H1 (cell line): ENCODE results near the gene DGCR8. TPM values are rescaled to one million over a fixed set of nuclear protein-coding genes. Genes with fewer than 3 reads are reported as not detected.

Experiments used
- CTCF ChIA-PET: fragments of 300-600 bp; sonication (Branson Sonifier 250); formaldehyde crosslinking; loops from one replicate; lab custom pipeline; 2021; ENCODE audit not compliant: partially characterized antibody; lab: Charles Lee
- POLR2A ChIA-PET: fragments of 300-600 bp; sonication (Branson Sonifier 250); formaldehyde crosslinking; loops from one replicate; lab custom pipeline; 2021; ENCODE audit warnings: inconsistent platforms; ENCODE audit not compliant: partially characterized antibody; lab: Charles Lee
- DNase-seq, 2 experiments: peaks; one replicate each; pipeline versions ENCODE4 v3.0.0 to v3.0.0-alpha.2; 2010 to 2022; ENCODE audit warnings: low spot score in 2 of 2, low read depth in 1 of 2, mixed read lengths in 1 of 2
- FAIRE-seq: peaks from 2 replicates; lab custom pipeline; 2011; peaks lifted over from hg19 to GRCh38; lab: Jason Lieb, UNC
- H2AFZ ChIP-seq: 2 replicates; pipeline ENCODE4 v1.8.1; 2012; ENCODE audit warnings: low read length, inconsistent platforms
- H2AK5ac ChIP-seq: 2 replicates; pipeline ENCODE4 v1.6.1; 2013; ENCODE audit warnings: low read depth, low read length
- H2BK120ac ChIP-seq: replicated peaks from 2 replicates; pipeline ENCODE3; 2013; ENCODE audit warnings: low read depth, low read length, inconsistent platforms
- H2BK12ac ChIP-seq: 2 replicates; pipeline ENCODE4 v1.6.1; 2013; ENCODE audit warnings: low read depth, low read length
- H2BK15ac ChIP-seq: 2 replicates; pipeline ENCODE4 v1.6.1; 2013; ENCODE audit warnings: low read length
- H2BK20ac ChIP-seq: 2 replicates; pipeline ENCODE4 v1.6.1; 2013; ENCODE audit warnings: low read length
- H2BK5ac ChIP-seq: 2 replicates; pipeline ENCODE4 v1.6.1; 2013; ENCODE audit warnings: low read depth, low read length
- H3K14ac ChIP-seq: 2 replicates; pipeline ENCODE4 v1.6.1; 2013; ENCODE audit warnings: inconsistent platforms; ENCODE audit not compliant: insufficient read length
- H3K18ac ChIP-seq: 2 replicates; pipeline ENCODE4 v1.6.1; 2013; ENCODE audit warnings: low read length; ENCODE audit errors: extremely low read depth
- H3K23ac ChIP-seq: 2 replicates; pipeline ENCODE4 v1.6.1; 2013; ENCODE audit warnings: inconsistent platforms; ENCODE audit not compliant: insufficient read length
- H3K23me2 ChIP-seq: 2 replicates; pipeline ENCODE4 v1.6.1; 2013; ENCODE audit warnings: low read depth, low read length
- H3K27ac ChIP-seq: 2 replicates; pipeline ENCODE4 v1.6.1; 2011; ENCODE audit warnings: low read depth, low read length, inconsistent platforms
- H3K27me3 ChIP-seq, 4 experiments: replicated peaks in 1 of 4; 1 replicate in 1 of 4; 2 replicates in 3 of 4; pipeline versions ENCODE4 v1.6.1 to v1.8.1; 2011 to 2013; ENCODE audit warnings: low read length in 3 of 4, mild to moderate bottlenecking in 3 of 4, inconsistent platforms in 2 of 4, mixed read lengths in 2 of 4, moderate library complexity in 1 of 4; ENCODE audit not compliant: control insufficient read depth in 3 of 4, insufficient read depth in 3 of 4; ENCODE audit errors: extremely low read depth in 1 of 4
- H3K36me3 ChIP-seq, 4 experiments: 2 replicates each; pipeline versions ENCODE4 v1.6.1 to v1.8.1; 2011 to 2013; ENCODE audit warnings: mild to moderate bottlenecking in 4 of 4, low read length in 3 of 4, moderate library complexity in 2 of 4, control low read depth in 1 of 4, inconsistent platforms in 1 of 4; ENCODE audit not compliant: insufficient read depth in 4 of 4, control insufficient read depth in 2 of 4
- H3K4ac ChIP-seq: replicated peaks from 2 replicates; pipeline ENCODE3; 2013; ENCODE audit warnings: low read length, low read depth, mixed read lengths, inconsistent platforms; ENCODE audit not compliant: insufficient read length
- H3K4me1 ChIP-seq, 4 experiments: replicated peaks in 1 of 4; 1 replicate in 1 of 4; 2 replicates in 3 of 4; pipeline versions ENCODE4 v1.6.1 to v1.8.1; 2011 to 2013; ENCODE audit warnings: low read length in 3 of 4, inconsistent platforms in 2 of 4, mixed read lengths in 1 of 4; ENCODE audit not compliant: insufficient read depth in 4 of 4, control insufficient read depth in 3 of 4
- H3K4me2 ChIP-seq, 2 experiments: 2 replicates each; pipeline versions ENCODE4 v1.6.1 to v1.8.1; 2011 to 2013; ENCODE audit warnings: low read depth in 2 of 2, low read length in 2 of 2, control low read depth in 1 of 2, inconsistent platforms in 1 of 2, mild to moderate bottlenecking in 1 of 2; ENCODE audit not compliant: insufficient read depth in 1 of 2
- H3K4me3 ChIP-seq, 4 experiments: fragments of 200-600, 300-600 bp in 1 of 4; sonication (generic), shearing (Covaris generic), sonication (Bioruptor Twin) in 1 of 4; 2 replicates each; pipeline versions ENCODE4 v1.5.1 to v1.8.1; 2011 to 2016; ENCODE audit warnings: low read length in 4 of 4, low read depth in 3 of 4, control low read depth in 2 of 4, inconsistent platforms in 2 of 4, mild to moderate bottlenecking in 2 of 4, mixed read lengths in 1 of 4, moderate library complexity in 1 of 4; ENCODE audit not compliant: insufficient read depth in 2 of 4; ENCODE audit errors: extremely low read depth in 1 of 4
- H3K56ac ChIP-seq: replicated peaks from 2 replicates; pipeline ENCODE3; 2013; ENCODE audit warnings: low read depth, mild to moderate bottlenecking, mixed read lengths, low read length, inconsistent platforms; ENCODE audit not compliant: insufficient read length
- H3K79me1 ChIP-seq: 2 replicates; pipeline ENCODE4 v1.6.1; 2013; ENCODE audit warnings: low read depth, low read length, control low read depth
- H3K79me2 ChIP-seq, 2 experiments: 2 replicates each; pipeline versions ENCODE4 v1.6.1 to v1.8.1; 2012 to 2013; ENCODE audit warnings: low read length in 2 of 2, mild to moderate bottlenecking in 2 of 2, inconsistent platforms in 1 of 2; ENCODE audit not compliant: insufficient read depth in 2 of 2, control insufficient read depth in 1 of 2
- H3K9ac ChIP-seq, 4 experiments: replicated peaks in 1 of 4; 1 replicate in 1 of 4; 2 replicates in 3 of 4; pipeline versions ENCODE4 v1.6.1 to v1.8.1; 2011 to 2013; ENCODE audit warnings: low read depth in 3 of 4, low read length in 3 of 4, control low read depth in 2 of 4, mild to moderate bottlenecking in 2 of 4, moderate library complexity in 2 of 4, inconsistent platforms in 1 of 4; ENCODE audit errors: extremely low read depth in 1 of 4
- H3K9me3 ChIP-seq, 2 experiments: 2 replicates each; pipeline versions ENCODE4 v1.6.1 to v1.8.1; 2012 to 2013; ENCODE audit warnings: mild to moderate bottlenecking in 2 of 2, moderate library complexity in 2 of 2, control low read depth in 1 of 2, inconsistent platforms in 1 of 2, low read depth in 1 of 2, low read length in 1 of 2, mixed read lengths in 1 of 2; ENCODE audit not compliant: insufficient read depth in 2 of 2
- H4K20me1 ChIP-seq, 2 experiments: replicated peaks in 1 of 2; 2 replicates each; pipeline versions ENCODE3 to v1.8.1; 2011 to 2013; ENCODE audit warnings: inconsistent platforms in 2 of 2, low read length in 2 of 2, mild to moderate bottlenecking in 1 of 2; ENCODE audit not compliant: insufficient read depth in 2 of 2, control insufficient read depth in 1 of 2
- H4K5ac ChIP-seq: 2 replicates; pipeline ENCODE4 v1.6.1; 2013; ENCODE audit warnings: low read length, low read depth, mixed read lengths, inconsistent platforms; ENCODE audit not compliant: insufficient read length
- H4K8ac ChIP-seq: 2 replicates; pipeline ENCODE4 v1.8.0; 2013; ENCODE audit warnings: mild to moderate bottlenecking, moderate library complexity, low read length, inconsistent platforms; ENCODE audit not compliant: insufficient read depth; ENCODE audit errors: extremely low read depth
- H4K91ac ChIP-seq: replicated peaks from 2 replicates; pipeline ENCODE3; 2013; ENCODE audit warnings: low read length, mixed read lengths, inconsistent platforms; ENCODE audit not compliant: insufficient read length
- ASH2L ChIP-seq: fragments of 200-600, 300-600 bp; sonication (generic); IDR thresholded peaks from one replicate; pipeline ENCODE4 v1.7.1; 2017; ENCODE audit warnings: low read length
- BCL11A ChIP-seq, 2 experiments: IDR thresholded peaks; one replicate each; pipeline ENCODE4 v1.6.1; 2011; ENCODE audit warnings: low read depth in 2 of 2, low read length in 2 of 2, mild to moderate bottlenecking in 2 of 2
- CBX8 ChIP-seq: fragments of 300-800, 300-1000 bp; sonication (generic); IDR thresholded peaks from 2 replicates; pipeline ENCODE4 v1.7.1; 2016; ENCODE audit warnings: low read depth, low read length, borderline replicate concordance
- CHD1 ChIP-seq: IDR thresholded peaks from 2 replicates; pipeline ENCODE4 v1.6.1; 2012; ENCODE audit warnings: low read depth, low read length, improper control_type of control experiment
- KDM5A ChIP-seq: fragments of 200-600 bp; IDR thresholded peaks from 2 replicates; pipeline ENCODE4 v1.7.1; 2012; ENCODE audit warnings: mild to moderate bottlenecking, low read length, inconsistent platforms, mixed read lengths
- MAX ChIP-seq: IDR thresholded peaks from 2 replicates; pipeline ENCODE4 v1.6.1; 2012; ENCODE audit warnings: inconsistent platforms
- SAP30 ChIP-seq: fragments of 300-600 bp; sonication (generic); IDR thresholded peaks from 2 replicates; pipeline ENCODE4 v1.7.1; 2012; ENCODE audit warnings: low read length, moderate library complexity, mild to moderate bottlenecking, inconsistent platforms; ENCODE audit not compliant: insufficient read depth, insufficient replicate concordance
- SP4 ChIP-seq: IDR thresholded peaks from 2 replicates; pipeline ENCODE4 v1.6.1; 2012; ENCODE audit warnings: low read length, inconsistent platforms
- TBP ChIP-seq: IDR thresholded peaks from 2 replicates; pipeline ENCODE4 v1.6.1; 2011; ENCODE audit warnings: low read depth, low read length, improper control_type of control experiment
- YY1 ChIP-seq: IDR thresholded peaks from 2 replicates; pipeline ENCODE4 v1.6.1; 2011; ENCODE audit warnings: low read depth, mild to moderate bottlenecking, low read length
- WGBS, 2 experiments: shearing (Covaris generic) in 1 of 2; methylation state at CpG; one replicate each; pipeline versions ENCODE4 v1.1.6 to v1.1.7; 2013 to 2015; ENCODE audit warnings: low lambda C conversion rate in 2 of 2, mixed read lengths in 2 of 2, inconsistent platforms in 1 of 2, low coverage in 1 of 2, missing lambda C conversion rate in 1 of 2; ENCODE audit not compliant: insufficient replicate concordance in 2 of 2, insufficient coverage in 1 of 2, insufficient read length in 1 of 2; ENCODE audit errors: extremely low coverage in 1 of 2, missing lambda C conversion rate in 1 of 2; 5-methylcytosine and 5-hydroxymethylcytosine counted together
- polyA plus RNA-seq, 7 experiments: library from polyadenylated mRNA; depleted of rRNA in 3 of 7; stranded (reverse) in 5 of 7; unstranded in 2 of 7; fragments of >200 nt in 5 of 7; fragments of 200-250 nt in 2 of 7; gene quantifications; 1 replicate in 5 of 7; 2 replicates in 1 of 7; 4 replicates in 1 of 7; pipeline versions ENCODE4 v1.2.1 to v1.2.3, GENCODE V29; 2011 to 2013; ENCODE audit warnings: missing spikeins in 2 of 7, mixed read lengths in 2 of 7
- total RNA-seq: library from RNA; stranded (reverse); fragmentation: NEBNext Ultra II Directional; extraction: Animal tissue kit (Norgen Biotek cat#: 25700); gene quantifications from 2 replicates; pipeline ENCODE4 v1.2.1, GENCODE V29; 2021

DGCR8 gene
- total and polyA plus RNA-seq, 2 of the 8 experiments (the other 6 are each of a cell fraction or from before 2014, with no cell fraction given): 23.7 to 43.7 TPM

GRCh38 chr22:20068640-20069039 lies 11.4 kb upstream of the DGCR8 start:
- POLR2A ChIA-PET: no interaction called here
- no peak overlapping the region for H3K4me2 ChIP-seq
- peaks cover 0 to 3% (median 0%) of the 10 kb centered on the region in 4 experiments; a peak in 3 of 7 replicates for H3K27me3 ChIP-seq
- H3K23me2 ChIP-seq: no peaks in the 10 kb centered on the region
- no peak overlapping the region for H3K9ac ChIP-seq
- no peaks in the 10 kb centered on the region for H3K79me1 ChIP-seq
- no peak overlapping the region for H4K8ac ChIP-seq
- H3K4me3 ChIP-seq: no peak overlapping the region
- no peak overlapping the region for H3K23ac ChIP-seq
- no peak overlapping the region for H3K56ac ChIP-seq
- no peaks in the 10 kb centered on the region for H3K9me3 ChIP-seq
- no peak overlapping the region for H3K4ac ChIP-seq
- no peak overlapping the region for H3K18ac ChIP-seq
- H2AK5ac ChIP-seq: no peak overlapping the region
- no peak overlapping the region for H2AFZ ChIP-seq
- no peak for FAIRE-seq
- H3K4me1 ChIP-seq: no peaks in the 10 kb centered on the region
- H2BK5ac ChIP-seq: no peak overlapping the region
- H4K91ac ChIP-seq: no peak overlapping the region
- CTCF ChIA-PET: interaction anchor here (0.6 to 1.7 kb wide), 2 partner anchors 9 to 31 kb away, joined by 3 to 4 read pairs; no protein-coding TSS in a partner anchor
- no peak overlapping the region for H2BK120ac ChIP-seq
- no peak overlapping the region for H3K27ac ChIP-seq
- no peak overlapping the region for H2BK12ac ChIP-seq
- TF ChIP-seq YY1: no peak
- TF ChIP-seq KDM5A: no peak
- no peak for TF ChIP-seq CHD1
- no peak for TF ChIP-seq SAP30
- no peak for TF ChIP-seq MAX
- TF ChIP-seq TBP: no peak
- no peak for TF ChIP-seq CBX8
- TF ChIP-seq SP4: no peak
- TF ChIP-seq ASH2L: no peak
- TF ChIP-seq BCL11A (IDR thresholded peaks at IDR 0.05; ENCODE audit: low read depth in 2 of 2, low read length in 2 of 2): no peak
- no peak overlapping the region for H3K14ac ChIP-seq
- 93% methylated on average over 7 of the region's 7 CpGs; no CpG with 5 or more reads in 1 of the 2 experiments for WGBS, 2 experiments
- no peaks in the 10 kb centered on the region for H3K36me3 ChIP-seq
- no peak for DNase-seq
- no peak overlapping the region for H2BK15ac ChIP-seq
- no peak overlapping the region for H4K5ac ChIP-seq
- H4K20me1 ChIP-seq: peaks cover 0 to 6% of the 10 kb centered on the region in 2 experiments
- no peaks in the 10 kb centered on the region for H3K79me2 ChIP-seq
- no peak overlapping the region for H2BK20ac ChIP-seq
